K562 (cell line): ENCODE measurements around the gene PDPK1. TPM values are rescaled to one million over a fixed set of nuclear protein-coding genes. Genes with fewer than 3 reads are reported as not detected.

Experiments
- ARID3A ChIP-seq: IDR thresholded peaks from 2 replicates; pipeline ENCODE4 v1.6.1; 2012; ENCODE audit warnings: low read depth, low read length, improper control_type of control experiment, borderline replicate concordance
- CEBPG ChIP-seq, 3 experiments: fragments of 200-800 bp in 1 of 3; sonication (Bioruptor generic) in 1 of 3; sonication (generic) in 1 of 3; formaldehyde crosslinking in 1 of 3; IDR thresholded peaks in 2 of 3; conservative IDR thresholded peaks in 1 of 3; 2 replicates each; pipeline versions ENCODE4 v1.6.1 to v1.8.0; 2016 to 2022; ENCODE audit warnings: missing compliant biosample characterization in 2 of 3, missing genetic modification characterization in 2 of 3, mild to moderate bottlenecking in 1 of 3, missing genetic modification reagents in 1 of 3
- DEAF1 ChIP-seq: fragments of 450-650 bp; formaldehyde crosslinking; IDR thresholded peaks from 2 replicates; pipeline ENCODE4 v1.4.0; 2020; ENCODE audit warnings: mild to moderate bottlenecking, moderate library complexity
- E2F1 ChIP-seq: sonication (generic); formaldehyde crosslinking; IDR thresholded peaks from 2 replicates; pipeline ENCODE4 v1.8.1; 2023; ENCODE audit warnings: mild to moderate bottlenecking, missing genetic modification reagents, moderate library complexity
- E4F1 ChIP-seq: fragments of 250-450 bp; sonication (Bioruptor Pico); IDR thresholded peaks from 2 replicates; pipeline ENCODE4 v1.5.0; 2021; ENCODE audit warnings: mild to moderate bottlenecking, borderline replicate concordance
- EHMT2 ChIP-seq: fragments of 450-650 bp; IDR thresholded peaks from 2 replicates; pipeline ENCODE4 v1.6.1; 2018; ENCODE audit warnings: antibody characterized with exemption
- ELK1 ChIP-seq: sonication (generic); formaldehyde crosslinking; IDR thresholded peaks from 2 replicates; pipeline ENCODE4 v1.8.1; 2022; ENCODE audit warnings: missing genetic modification reagents
- GABPA ChIP-seq: fragments of 200-800 bp; sonication (Bioruptor generic); conservative IDR thresholded peaks from 2 replicates; pipeline ENCODE4 v1.6.1; 2016; ENCODE audit warnings: low read depth, missing genetic modification characterization, missing compliant biosample characterization
- HDAC1 ChIP-seq, 2 experiments: fragments of 450-650 bp; IDR thresholded peaks; 2 replicates each; pipeline ENCODE4 v1.6.1; 2016 to 2017; ENCODE audit warnings: inconsistent platforms in 1 of 2, mild to moderate bottlenecking in 1 of 2, moderate library complexity in 1 of 2
- NCOA1 ChIP-seq: fragments of 450-650 bp; IDR thresholded peaks from 2 replicates; pipeline ENCODE4 v1.6.1; 2016; ENCODE audit warnings: low read depth
- PCBP1 ChIP-seq: fragments of 200-400 bp; formaldehyde crosslinking; IDR thresholded peaks from 2 replicates; pipeline ENCODE4 v1.6.1; 2018; ENCODE audit warnings: mild to moderate bottlenecking, low read depth, low read length; ENCODE audit not compliant: poor library complexity, severe bottlenecking
- POLR2B ChIP-seq: fragments of 450-650 bp; IDR thresholded peaks from 2 replicates; pipeline ENCODE4 v1.6.1; 2018; ENCODE audit warnings: low read depth; ENCODE audit not compliant: partially characterized antibody
- RBM17 ChIP-seq: fragments of 200-400 bp; formaldehyde crosslinking; IDR thresholded peaks from 2 replicates; pipeline ENCODE4 v1.6.1; 2017; ENCODE audit warnings: low read depth, mild to moderate bottlenecking, low read length, borderline replicate concordance
- SNIP1 ChIP-seq: fragments of 450-650 bp; IDR thresholded peaks from 2 replicates; pipeline ENCODE4 v1.7.1; 2017; ENCODE audit warnings: low read depth, mild to moderate bottlenecking
- TEAD1 ChIP-seq, 2 experiments: fragments of 450-650 bp in 1 of 2; sonication (generic) in 1 of 2; formaldehyde crosslinking; IDR thresholded peaks; 2 replicates each; pipeline versions ENCODE4 v1.4.0 to v1.8.0; 2020 to 2022; ENCODE audit warnings: mild to moderate bottlenecking in 2 of 2, missing genetic modification reagents in 1 of 2
- ZC3H8 ChIP-seq: fragments of 450-650 bp; IDR thresholded peaks from 2 replicates; pipeline ENCODE4 v1.6.1; 2017
- ZFP36 ChIP-seq: fragments of 150-350 bp; IDR thresholded peaks from 2 replicates; pipeline ENCODE4 v1.6.1; 2018; ENCODE audit warnings: low read length, low read depth; ENCODE audit not compliant: partially characterized antibody
- polyA plus RNA-seq, 8 experiments: library from polyadenylated mRNA; depleted of rRNA in 4 of 8; stranded (reverse) in 5 of 8; unstranded in 3 of 8; fragments of >200 nt; fragmentation: Nextera tagmentation in 2 of 8; fragmentation: Illumina TruSeq in 1 of 8; extraction: Ambion mirVana in 2 of 8; extraction: Trizol in 1 of 8; gene quantifications; 2 replicates each; pipeline versions ENCODE4 v1.2.1 to v1.2.3, GENCODE V29; 2011 to 2014; ENCODE audit warnings: inconsistent platforms in 1 of 8, missing spikeins in 1 of 8
- total RNA-seq, 7 experiments: library from RNA; depleted of rRNA in 6 of 7; stranded (reverse); fragments of >200 nt in 6 of 7; fragmentation: Illumina TruSeq in 2 of 7; extraction: Trizol in 2 of 7; gene quantifications; 2 replicates each; pipeline versions ENCODE4 v1.2.1 to v1.2.3, GENCODE V29; 2011 to 2021; ENCODE audit warnings: low replicate concordance in 1 of 7

The PDPK1 gene
- total and polyA plus RNA-seq, 9 of the 15 experiments (the other 6 are each of a cell fraction or from before 2014, with no cell fraction given) = 4.0 to 37.2 (median 18.7) TPM

GRCh38 chr16:2603165-2604015 is 65.6 kb downstream of the PDPK1 start (continued):
- no peak for TF ChIP-seq E4F1 (CRISPR knock-in tag)
- no peak for TF ChIP-seq ZFP36
- TF ChIP-seq NCOA1 = peak; percentile 98
- 0 out of 4 replicates have a peak, but pooled peaks of 1 of the 2 experiments have one; percentile 26 for TF ChIP-seq TEAD1 (CRISPR knock-in tag; IDR thresholded peaks at IDR 0.05)
- peak; percentile 100 for TF ChIP-seq GABPA (tag)
- peak; percentile 18 to 90; a peak in 2 of 4 replicates for TF ChIP-seq HDAC1 (IDR thresholded peaks at IDR 0.05)
- TF ChIP-seq RBM17 = no peak
- TF ChIP-seq ZC3H8 = no peak
- peak; percentile 83; the same call in 1 of the 2 replicates for TF ChIP-seq E2F1
- TF ChIP-seq CEBPG (CRISPR knock-in tag; IDR thresholded peaks at IDR 0.05) = no peak
- no peak for TF ChIP-seq CEBPG (tag; conservative IDR thresholded peaks at IDR 0.05 in 1 of 2, IDR thresholded peaks at IDR 0.05 in 1 of 2)
- peak; percentile 50; the same call in 1 of the 2 replicates for TF ChIP-seq SNIP1
- peak; percentile 70 for TF ChIP-seq PCBP1
- TF ChIP-seq POLR2B = peak; percentile 93
- TF ChIP-seq EHMT2 = peak; percentile 85
- TF ChIP-seq DEAF1 (CRISPR knock-in tag) = peak; percentile 15; the same call in 1 of the 2 replicates
- TF ChIP-seq ARID3A = no peak
- TF ChIP-seq ELK1 (CRISPR knock-in tag) = no peak
